K562 (cell line): ENCODE data around the gene SERTAD4. TPM values are rescaled to one million over a fixed set of nuclear protein-coding genes. Genes with fewer than 3 reads are reported as not detected.

Experiments
- ATAC-seq: fragments of 200-7000 bp; cut with Tn5 transposase; 3 replicates; pipeline ENCODE4 v1.9.1; 2020; ENCODE audit warnings: moderate library complexity
- BruUV-seq: library from RNA; stranded (reverse); fragments of 400-500 nt; replicated peaks from 2 replicates; lab custom pipeline; 2021; lab: Mats Ljungman, UMichigan
- CTCF ChIA-PET: fragments of 300-600 bp; formaldehyde crosslinking; extraction: SDS; loops from one replicate; lab custom pipeline; 2021; ENCODE audit warnings: low intra/inter-chr PET ratio; lab: Yijun Ruan, JAX
- POLR2A ChIA-PET: fragments of 300-600, 350-650 bp; sonication (Branson Sonifier 250); formaldehyde crosslinking; extraction: SDS; loops from one replicate; lab custom pipeline; 2021; ENCODE audit warnings: antibody characterized with exemption, inconsistent platforms; lab: Yijun Ruan, JAX
- DNase-seq, 4 experiments: peaks; one replicate each; pipeline versions ENCODE4 v3.0.0 to v3.0.0-alpha.2; 2011 to 2018; ENCODE audit warnings: low spot score in 3 of 4, mixed read lengths in 3 of 4; ENCODE audit errors: extremely low read depth in 1 of 4
- FAIRE-seq: peaks from 2 replicates; lab custom pipeline; 2011; peaks lifted over from hg19 to GRCh38; lab: Jason Lieb, UNC
- H2AFZ ChIP-seq: 2 replicates; pipeline ENCODE4 v1.6.0; 2011; ENCODE audit warnings: low read depth, low read length, control low read depth, inconsistent platforms
- H3K27ac ChIP-seq: fragments of 200-600 bp; 3 replicates; pipeline ENCODE4 v1.8.0; 2011; ENCODE audit warnings: low read depth, mild to moderate bottlenecking, control low read depth, inconsistent platforms, low read length, moderate library complexity, mixed read lengths; ENCODE audit errors: extremely low read depth
- H3K27me3 ChIP-seq, 2 experiments: fragments of 300-600 bp in 1 of 2; 2 replicates in 1 of 2; 3 replicates in 1 of 2; pipeline versions ENCODE4 v1.6.0 to v1.8.0; 2011; ENCODE audit warnings: inconsistent platforms in 2 of 2, low read length in 2 of 2, mild to moderate bottlenecking in 1 of 2, mixed read lengths in 1 of 2, moderate library complexity in 1 of 2; ENCODE audit not compliant: control insufficient read depth in 2 of 2, insufficient read depth in 2 of 2
- H3K36me3 ChIP-seq: fragments of 300-600 bp; 3 replicates; pipeline ENCODE4 v1.8.0; 2011; ENCODE audit warnings: mild to moderate bottlenecking, low read length, inconsistent platforms; ENCODE audit not compliant: control insufficient read depth, insufficient read depth
- H3K4me1 ChIP-seq, 2 experiments: fragments of 200-600 bp in 1 of 2; replicated peaks in 1 of 2; 2 replicates in 1 of 2; 3 replicates in 1 of 2; pipeline versions ENCODE4 v1.5.1 to v1.8.0; 2011; ENCODE audit warnings: inconsistent platforms in 2 of 2, low read length in 2 of 2, mild to moderate bottlenecking in 1 of 2, mixed read lengths in 1 of 2, moderate library complexity in 1 of 2; ENCODE audit not compliant: control insufficient read depth in 2 of 2, insufficient read depth in 2 of 2
- H3K4me2 ChIP-seq: 2 replicates; pipeline ENCODE4 v1.6.1; 2011; ENCODE audit warnings: low read length, control low read depth, inconsistent platforms, mixed read lengths; ENCODE audit not compliant: insufficient read depth
- H3K4me3 ChIP-seq: fragments of 200-600 bp; sonication (generic), shearing (Covaris generic); 2 replicates; pipeline ENCODE4 v1.5.1; 2016; ENCODE audit warnings: control low read depth, inconsistent platforms
- H3K79me2 ChIP-seq: fragments of 200-600 bp; 3 replicates; pipeline ENCODE4 v1.8.0; 2011; ENCODE audit warnings: low read length, inconsistent platforms; ENCODE audit not compliant: control insufficient read depth, insufficient read depth
- H3K9ac ChIP-seq, 2 experiments: 2 replicates each; pipeline versions ENCODE4 v1.6.0 to v1.6.1; 2011; ENCODE audit warnings: low read depth in 2 of 2, low read length in 2 of 2, control low read depth in 1 of 2, inconsistent platforms in 1 of 2, mild to moderate bottlenecking in 1 of 2, mixed read lengths in 1 of 2; ENCODE audit not compliant: insufficient read depth in 1 of 2
- H3K9me1 ChIP-seq: one replicate; pipeline ENCODE4 v1.6.0; 2011; ENCODE audit warnings: inconsistent platforms, mild to moderate bottlenecking, low read length, moderate library complexity; ENCODE audit not compliant: control insufficient read depth, insufficient read depth
- H3K9me3 ChIP-seq: replicated peaks from 2 replicates; pipeline ENCODE4 v1.5.1; 2011; ENCODE audit warnings: low read depth, low read length, inconsistent platforms; ENCODE audit not compliant: control insufficient read depth, insufficient read depth
- H4K20me1 ChIP-seq: replicated peaks from 2 replicates; pipeline ENCODE4 v1.6.1; 2011; ENCODE audit warnings: low read length, inconsistent platforms, mixed read lengths; ENCODE audit not compliant: control insufficient read depth, insufficient read depth
- GTF2B ChIP-seq: IDR thresholded peaks from 2 replicates; pipeline ENCODE4 v1.6.1; 2011; ENCODE audit not compliant: insufficient read length; ENCODE audit errors: extremely low read depth
- HDGF ChIP-seq: fragments of 450-650 bp; IDR thresholded peaks from 2 replicates; pipeline ENCODE4 v1.6.1; 2016
- HMBOX1 ChIP-seq: sonication (generic); IDR thresholded peaks from 2 replicates; pipeline ENCODE4 v1.6.1; 2016
- JUND ChIP-seq, 2 experiments: IDR thresholded peaks; 2 replicates in 1 of 2; 3 replicates in 1 of 2; pipeline ENCODE4 v1.6.1; 2011; ENCODE audit warnings: borderline replicate concordance in 2 of 2, low read depth in 2 of 2, low read length in 2 of 2, improper control_type of control experiment in 1 of 2, missing biosample characterization in 1 of 2, missing genetic modification characterization in 1 of 2, missing genetic modification reagents in 1 of 2
- MTA2 ChIP-seq: fragments of 450-650 bp; IDR thresholded peaks from 2 replicates; pipeline ENCODE4 v1.6.1; 2016; ENCODE audit warnings: low read depth
- RERE ChIP-seq: sonication (generic); formaldehyde crosslinking; IDR thresholded peaks from 2 replicates; pipeline ENCODE4 v1.8.0; 2023; ENCODE audit warnings: missing genetic modification reagents, mild to moderate bottlenecking, borderline replicate concordance
- ZNF282 ChIP-seq: sonication (generic); formaldehyde crosslinking; IDR thresholded peaks from 2 replicates; pipeline ENCODE4 v1.8.1; 2023; ENCODE audit warnings: missing genetic modification reagents
- ZSCAN32 ChIP-seq: fragments of 450-650 bp; formaldehyde crosslinking; IDR thresholded peaks from 2 replicates; pipeline ENCODE4 v1.4.0; 2020; ENCODE audit warnings: mild to moderate bottlenecking, moderate library complexity
- WGBS: fragments of 100-300 bp; shearing (Covaris generic); methylation state at CpG from one replicate; pipeline ENCODE4 v1.1.6; 2016; ENCODE audit warnings: low coverage, mixed read lengths; ENCODE audit not compliant: insufficient coverage; ENCODE audit errors: missing lambda C conversion rate; 5-methylcytosine and 5-hydroxymethylcytosine counted together
- in situ Hi-C: fragments of 300-500 bp; cut with MboI; formaldehyde crosslinking; loops from 4 replicates; pipeline ENCODE4 v1.15.0; 2018; ENCODE audit warnings: inconsistent platforms, mixed read lengths
- intact Hi-C: fragments of 100-400 bp; cut with micrococcal nuclease; formaldehyde crosslinking; loops from 2 replicates; pipeline ENCODE4 v1.14.2; 2022
- polyA plus RNA-seq, 8 experiments: library from polyadenylated mRNA; depleted of rRNA in 4 of 8; stranded (reverse) in 5 of 8; unstranded in 3 of 8; fragments of >200 nt; fragmentation: Nextera tagmentation in 2 of 8; fragmentation: Illumina TruSeq in 1 of 8; extraction: Ambion mirVana in 2 of 8; extraction: Trizol in 1 of 8; gene quantifications; 2 replicates each; pipeline versions ENCODE4 v1.2.1 to v1.2.3, GENCODE V29; 2011 to 2014; ENCODE audit warnings: inconsistent platforms in 1 of 8, missing spikeins in 1 of 8
- total RNA-seq, 7 experiments: library from RNA; depleted of rRNA in 6 of 7; stranded (reverse); fragments of >200 nt in 6 of 7; fragmentation: Illumina TruSeq in 2 of 7; extraction: Trizol in 2 of 7; gene quantifications; 2 replicates each; pipeline versions ENCODE4 v1.2.1 to v1.2.3, GENCODE V29; 2011 to 2021; ENCODE audit warnings: low replicate concordance in 1 of 7

SERTAD4 gene
- total and polyA plus RNA-seq, 9 of the 15 experiments (the other 6 are each of a cell fraction or from before 2014, with no cell fraction given): not detected

GRCh38 chr1:210260096-210260495 is 27.5 kb downstream of the SERTAD4 start:
- no peak overlapping the region for H2AFZ ChIP-seq
- CTCF ChIA-PET: no interaction called here

More at GRCh38 chr1:210260096-210260495, 27.5 kb downstream of the SERTAD4 start:
- DNase-seq (no peak), FAIRE-seq (no peak), ATAC-seq (no peak)
- POLR2A ChIA-PET: no interaction called here
- 0% methylated on average over 4 of the region's 4 CpGs for WGBS
- Histone ChIP-seq H3K79me2 (no peaks in the 10 kb centered on the region), H4K20me1 (no peaks in the 10 kb centered on the region), H3K27ac (no peak overlapping the region), H3K4me1 (no peaks in the 10 kb centered on the region), H3K36me3 (no peaks in the 10 kb centered on the region), H3K9me1 (no peaks in the 10 kb centered on the region), H3K4me2 (no peak overlapping the region), H3K9ac (no peak overlapping the region), H3K4me3 (no peak overlapping the region), H3K9me3 (no peaks in the 10 kb centered on the region), H3K27me3 (peaks cover 0 to 5% of the 10 kb centered on the region in 2 experiments; a peak in 1 of 5 replicates)
- intact Hi-C loops: no loop called here
- BruUV-seq: no TSS peak
- no peak for TF ChIP-seq ZNF282 (CRISPR knock-in tag)
- TF ChIP-seq MTA2: no peak
- no peak for TF ChIP-seq HMBOX1
- TF ChIP-seq RERE (CRISPR knock-in tag): no peak
- no peak for TF ChIP-seq ZSCAN32 (CRISPR knock-in tag)
- TF ChIP-seq HDGF: no peak
- TF ChIP-seq GTF2B: no peak
- no peak for TF ChIP-seq JUND (IDR thresholded peaks at IDR 0.05; ENCODE audit: borderline replicate concordance, low read depth, low read length)
- no peak for TF ChIP-seq JUND (tag; IDR thresholded peaks at IDR 0.05; ENCODE audit: borderline replicate concordance, low read depth, low read length)
- in situ Hi-C loops: no loop called here
